MV-4-11 (cell line): ENCODE measurements around the gene NISCH.
A peak's percentile ranks its signal among the peaks of the same experiment; 100 is the strongest.

Source experiments
- DNase-seq: peaks from one replicate; lab custom pipeline; 2025; lab: John Stamatoyannopoulos, UW

The NISCH gene

GRCh38 chr3:52490939-52491526, 35.6 kb downstream of the NISCH start:
- DNase-seq = no peak

- no peak for DNase-seq
These were observed 36.7 kb downstream of the NISCH start for GRCh38 chr3:52492059-52492458.

GRCh38 chr3:52493232-52494017, 38.0 kb downstream of the NISCH start:
- DNase-seq = no peak

GRCh38 chr3:52494445-52494844, 39.0 kb downstream of the NISCH start:
- no peak for DNase-seq

GRCh38 chr3:52494886-52495495, 39.6 kb downstream of the NISCH start, which contains the start of gene STAB1:
Gene STAB1, plus strand, starts transcription at chr3:52495338. Its CDS starts 76 bp downstream, at chr3:52495414.
- DNase-seq = no peak

- peak; percentile 71 for DNase-seq
These were observed 40.6 kb downstream of the NISCH start for GRCh38 chr3:52495777-52496602.

GRCh38 chr3:52498137-52499054, 43.0 kb downstream of the NISCH start:
- peak; percentile 100 for DNase-seq

- DNase-seq = no peak
These were observed 45.6 kb downstream of the NISCH start for GRCh38 chr3:52501046-52501445.

GRCh38 chr3:52502001-52502400, 46.6 kb downstream of the NISCH start:
- DNase-seq = no peak

- DNase-seq = no peak
These were observed 47.5 kb downstream of the NISCH start for GRCh38 chr3:52502808-52503350.

- no peak for DNase-seq
These were observed 48.5 kb downstream of the NISCH start for GRCh38 chr3:52503788-52504424.

GRCh38 chr3:52504977-52505376, 49.6 kb downstream of the NISCH start:
- no peak for DNase-seq

- no peak for DNase-seq
These were observed 51.0 kb downstream of the NISCH start for GRCh38 chr3:52506266-52506966.

GRCh38 chr3:52507359-52507758, 52.0 kb downstream of the NISCH start:
- DNase-seq = no peak

GRCh38 chr3:52509753-52510328, 54.4 kb downstream of the NISCH start:
- no peak for DNase-seq

- DNase-seq = no peak
These were observed 56.1 kb downstream of the NISCH start for GRCh38 chr3:52511509-52511908.

- DNase-seq = no peak
These were observed 56.7 kb downstream of the NISCH start for GRCh38 chr3:52512105-52512504.

GRCh38 chr3:52512727-52513126, 57.3 kb downstream of the NISCH start:
- no peak for DNase-seq

GRCh38 chr3:52513281-52513680, 57.9 kb downstream of the NISCH start:
- DNase-seq = no peak
